Thymus (tissue), 11 donors: ENCODE results near the gene AFAP1L2. TPM values are rescaled to one million over a fixed set of nuclear protein-coding genes. Genes with fewer than 3 reads are reported as not detected.

Experiments used
- DNase-seq, 9 donors: peaks; one replicate each; pipeline ENCODE4 v3.0.0-alpha.2; 2013; ENCODE audit warnings: low spot score in 9 of 9, low read depth in 6 of 9, missing footprints in 1 of 9
- H3K27ac ChIP-seq, 2 donors: one replicate each; pipeline ENCODE4 v1.5.1; 2013; ENCODE audit warnings: control low read depth in 1 of 2, low read depth in 1 of 2, low read length in 1 of 2, mild to moderate bottlenecking in 1 of 2, moderate library complexity in 1 of 2
- H3K27me3 ChIP-seq, 2 donors: one replicate each; pipeline ENCODE4 v1.5.1; 2013; ENCODE audit warnings: low read length in 1 of 2; ENCODE audit not compliant: control insufficient read depth in 2 of 2, insufficient read depth in 1 of 2
- H3K36me3 ChIP-seq, 2 donors: one replicate each; pipeline ENCODE4 v1.5.1; 2013; ENCODE audit warnings: low read length in 1 of 2, mild to moderate bottlenecking in 1 of 2, moderate library complexity in 1 of 2; ENCODE audit not compliant: control insufficient read depth in 2 of 2, insufficient read depth in 2 of 2
- H3K4me1 ChIP-seq, 2 donors: one replicate each; pipeline ENCODE4 v1.5.1; 2013; ENCODE audit warnings: low read length in 2 of 2; ENCODE audit not compliant: control insufficient read depth in 2 of 2, insufficient read depth in 2 of 2
- H3K4me3 ChIP-seq, 2 donors: one replicate each; pipeline ENCODE4 v1.5.1; 2013; ENCODE audit warnings: low read length in 2 of 2, control low read depth in 1 of 2, mild to moderate bottlenecking in 1 of 2
- H3K9me3 ChIP-seq, 2 donors: one replicate each; pipeline ENCODE4 v1.5.1; 2013; ENCODE audit warnings: low read length in 1 of 2, mild to moderate bottlenecking in 1 of 2; ENCODE audit not compliant: control insufficient read depth in 2 of 2, insufficient read depth in 1 of 2
- WGBS: extraction: QIAGEN DNeasy Blood & Tissue Kit; methylation state at CpG from one replicate; pipeline ENCODE4 v1.1.7; 2013; 5-methylcytosine and 5-hydroxymethylcytosine counted together
- polyA plus RNA-seq: library from polyadenylated mRNA; stranded (reverse); fragments of 200-250 nt; gene quantifications from one replicate; pipeline ENCODE4 v1.2.3, GENCODE V29; 2013
- total RNA-seq: library from RNA; stranded (reverse); fragments of 120-200 nt; gene quantifications from one replicate; pipeline ENCODE4 v1.2.4, GENCODE V29; 2013
- donor health status: healthy.

AFAP1L2 gene
- total and polyA plus RNA-seq, 2 donors: 15.8 to 21.3 TPM

DNA sequence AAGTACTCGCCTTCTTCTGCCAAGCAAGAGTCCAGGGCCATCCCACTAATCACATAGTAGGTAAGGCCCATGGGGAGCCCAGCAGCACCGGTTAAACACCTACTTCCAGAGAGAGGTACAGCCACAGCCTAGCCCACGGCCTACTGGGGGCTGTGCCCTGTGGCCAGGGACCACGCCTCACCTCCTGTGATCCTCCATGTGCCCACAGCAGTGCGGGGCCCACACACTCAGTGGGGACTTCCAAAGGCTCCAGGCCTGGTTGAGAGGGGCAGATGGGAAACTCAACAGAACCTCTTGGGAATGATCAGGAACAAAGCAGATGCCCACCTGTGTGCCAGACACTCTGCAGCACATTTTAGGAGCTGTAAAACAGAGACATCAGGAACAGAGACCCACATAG lies 19.7 kb downstream of the AFAP1L2 start:
- WGBS: 92% methylated on average over 5 of the region's 5 CpGs
- Histone ChIP-seq H3K4me3 (no peak overlapping the region), H3K27me3 (no peaks in the 10 kb centered on the region), H3K27ac (no peak overlapping the region), H3K36me3 (no peaks in the 10 kb centered on the region), H3K4me1 (no peaks in the 10 kb centered on the region), H3K9me3 (no peaks in the 10 kb centered on the region)
- no peak for DNase-seq

DNA sequence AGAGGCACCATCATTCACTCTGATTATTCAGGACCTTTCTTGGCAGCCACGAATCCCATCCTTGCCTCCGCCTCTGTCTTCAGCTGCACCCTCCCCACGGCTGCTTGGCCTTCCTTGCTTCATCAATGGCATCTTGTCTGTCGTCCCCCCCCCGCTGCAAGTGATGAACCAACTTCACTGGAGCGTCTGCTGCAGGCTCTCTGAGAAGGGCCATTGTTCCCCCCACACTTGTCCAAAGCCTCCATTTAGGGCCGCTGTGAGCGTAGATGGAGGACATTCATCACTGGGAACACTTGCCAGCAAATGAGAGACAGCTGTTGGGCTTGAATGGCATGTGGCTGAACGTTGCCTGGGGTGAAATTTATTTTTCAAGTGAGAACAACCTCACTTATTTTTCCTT lies 20.1 kb downstream of the AFAP1L2 start:
- no peaks in the 10 kb centered on the region for H3K27me3 ChIP-seq
- 97% methylated on average over 9 of the region's 9 CpGs for WGBS
- no peak overlapping the region for H3K27ac ChIP-seq
- DNase-seq: no peak
- H3K36me3 ChIP-seq: no peaks in the 10 kb centered on the region
- no peaks in the 10 kb centered on the region for H3K4me1 ChIP-seq
- H3K9me3 ChIP-seq: no peaks in the 10 kb centered on the region
- no peak overlapping the region for H3K4me3 ChIP-seq

GRCh38 chr10:114380797-114381196 lies 23.5 kb downstream of the AFAP1L2 start:
- Histone ChIP-seq H3K4me3 (no peak overlapping the region), H3K27ac (no peak overlapping the region), H3K27me3 (no peaks in the 10 kb centered on the region), H3K4me1 (no peaks in the 10 kb centered on the region), H3K9me3 (no peaks in the 10 kb centered on the region), H3K36me3 (no peaks in the 10 kb centered on the region)
- DNase-seq: no peak
- 96% methylated on average over 5 of the region's 5 CpGs for WGBS

- Histone ChIP-seq H3K27ac (peak overlapping the region; percentile 8 to 20), H3K36me3 (no peaks in the 10 kb centered on the region), H3K27me3 (no peaks in the 10 kb centered on the region), H3K4me3 (no peak overlapping the region), H3K9me3 (no peaks in the 10 kb centered on the region), H3K4me1 (no peaks in the 10 kb centered on the region)
- DNase-seq: no peak
- WGBS: 97% methylated on average over 1 of the region's 1 CpG
Observed at GRCh38 chr10:114380060-114380459, 24.2 kb downstream of the AFAP1L2 start.

- Histone ChIP-seq H3K36me3 (no peaks in the 10 kb centered on the region), H3K27me3 (no peaks in the 10 kb centered on the region), H3K27ac (peak overlapping the region in 1 of 2 donors; percentile 20), H3K4me1 (no peaks in the 10 kb centered on the region), H3K4me3 (no peak overlapping the region), H3K9me3 (no peaks in the 10 kb centered on the region)
- DNase-seq: no peak
- 59% methylated on average over 4 of the region's 4 CpGs for WGBS
Observed at GRCh38 chr10:114379631-114380041, 24.7 kb downstream of the AFAP1L2 start.

DNA sequence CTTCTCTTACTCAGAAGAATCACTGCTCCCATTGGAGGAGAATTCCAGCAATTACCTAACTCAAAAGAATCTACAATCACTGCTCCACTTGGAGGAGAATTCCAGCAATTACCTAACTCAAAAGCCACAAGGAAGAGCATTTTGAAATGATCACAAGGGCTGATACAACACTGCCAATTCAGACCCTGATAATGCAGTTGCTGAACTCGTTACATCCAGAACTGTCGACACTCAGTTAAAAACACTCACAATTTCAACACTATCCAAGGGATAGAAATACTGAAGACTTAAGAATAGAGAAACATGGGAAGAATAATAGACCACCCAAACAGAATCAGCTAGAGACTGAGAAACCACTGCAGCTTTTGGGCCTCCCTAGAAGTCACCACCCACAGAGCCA lies 27.8 kb downstream of the AFAP1L2 start:
- no peak overlapping the region for H3K4me3 ChIP-seq
- H3K27me3 ChIP-seq: no peaks in the 10 kb centered on the region
- no peak overlapping the region for H3K27ac ChIP-seq
- no peak for DNase-seq
- WGBS: 97% methylated on average over 2 of the region's 2 CpGs
- H3K4me1 ChIP-seq: peaks cover 0 to 14% of the 10 kb centered on the region in 2 donors
- H3K9me3 ChIP-seq: no peaks in the 10 kb centered on the region
- no peaks in the 10 kb centered on the region for H3K36me3 ChIP-seq

GRCh38 chr10:114375047-114375446 lies 29.3 kb downstream of the AFAP1L2 start:
- Histone ChIP-seq H3K4me3 (no peak overlapping the region), H3K27me3 (no peaks in the 10 kb centered on the region), H3K36me3 (no peaks in the 10 kb centered on the region), H3K27ac (peak overlapping the region in 1 of 2 donors; percentile 20), H3K4me1 (peaks cover 0 to 17% of the 10 kb centered on the region in 2 donors), H3K9me3 (no peaks in the 10 kb centered on the region)
- 93% methylated on average over 3 of the region's 3 CpGs for WGBS
- no peak for DNase-seq

DNA sequence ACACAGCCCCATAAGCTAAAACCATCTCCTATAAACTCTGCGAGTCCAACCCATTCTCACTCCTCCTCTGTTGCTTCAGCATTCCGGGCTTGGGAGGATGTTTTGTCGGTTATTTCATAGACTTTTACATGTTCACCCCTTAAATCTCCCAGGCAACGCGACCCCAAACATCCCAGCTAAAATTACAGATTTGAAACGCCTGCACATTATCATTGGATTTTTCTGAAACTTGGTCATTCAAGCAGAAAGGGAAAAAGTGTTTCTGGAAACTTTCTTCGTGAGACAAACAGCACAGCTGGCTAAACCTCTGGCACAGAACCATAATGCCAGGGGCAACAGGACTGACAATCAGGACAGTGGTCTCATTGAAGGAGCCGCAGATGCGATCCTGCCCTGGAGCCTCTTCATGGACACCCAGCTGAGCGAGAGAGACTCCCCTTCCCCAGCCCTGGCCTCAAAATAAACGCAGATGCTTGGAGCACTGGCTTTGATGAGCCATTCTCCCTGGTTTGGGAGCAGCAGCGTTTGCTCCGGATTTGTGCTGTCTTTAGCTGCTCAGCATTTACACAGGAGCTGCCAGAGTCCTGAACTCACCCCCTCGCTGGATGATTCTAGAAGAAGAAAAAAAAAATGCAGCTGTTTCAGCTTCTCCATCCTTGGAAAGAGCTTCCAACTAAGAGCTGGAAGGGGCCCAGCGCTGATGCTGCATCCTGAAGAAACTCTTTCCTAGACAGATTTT lies 30.1 kb downstream of the AFAP1L2 start:
- WGBS: 91% methylated on average over 15 of the region's 15 CpGs
- H3K4me1 ChIP-seq: peaks cover 0 to 17% of the 10 kb centered on the region in 2 donors

DNA sequence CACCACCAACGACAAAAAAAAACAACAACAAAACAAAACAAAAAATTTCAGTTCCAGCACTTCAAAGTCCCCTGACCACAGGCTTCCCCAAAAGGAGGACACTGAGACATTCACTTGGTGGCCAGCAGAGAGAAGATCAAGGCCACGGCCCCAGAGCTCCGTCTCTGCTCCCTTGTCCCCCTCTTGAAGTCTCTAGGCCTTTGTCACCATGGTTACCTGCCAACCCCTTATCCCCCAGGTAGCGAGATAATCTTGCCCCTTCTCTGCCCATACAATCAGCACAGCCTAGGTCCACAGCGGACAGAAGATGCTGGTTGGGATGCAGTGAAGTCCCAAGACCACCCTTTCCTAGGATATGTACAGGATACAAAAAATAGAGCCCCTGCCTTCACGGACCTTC lies 30.7 kb downstream of the AFAP1L2 start:
- no peaks in the 10 kb centered on the region for H3K27me3 ChIP-seq
- no peak overlapping the region for H3K4me3 ChIP-seq
- no peaks in the 10 kb centered on the region for H3K36me3 ChIP-seq
- H3K9me3 ChIP-seq: no peaks in the 10 kb centered on the region
- DNase-seq: no peak
- peaks cover 0 to 17% of the 10 kb centered on the region in 2 donors for H3K4me1 ChIP-seq
- peak overlapping the region; percentile 0 to 80 for H3K27ac ChIP-seq
- WGBS: 75% methylated on average over 6 of the region's 6 CpGs

More for the DNA sequence above, 30.1 kb downstream of the AFAP1L2 start:
- H3K36me3 ChIP-seq: no peaks in the 10 kb centered on the region
- no peak for DNase-seq
- H3K4me3 ChIP-seq: no peak overlapping the region
- H3K27me3 ChIP-seq: no peaks in the 10 kb centered on the region
- peak overlapping the region; percentile 52 to 80 for H3K27ac ChIP-seq
- no peaks in the 10 kb centered on the region for H3K9me3 ChIP-seq
